Stimulated activated naive CD4-positive, alpha-beta T cell treated with Interleukin-2 at 50 U/mL for 16 hours (primary cell): ENCODE data around the gene KDM2B.

ENCODE experiments used
- DNase-seq: peaks from one replicate; lab custom pipeline; 2025; lab: John Stamatoyannopoulos, UW

The KDM2B gene

GRCh38 chr12:121530600-121531355, 50.0 kb downstream of the KDM2B start:
- peak; percentile 74 for DNase-seq

- no peak for DNase-seq
Measured at GRCh38 chr12:121529184-121529583, 51.6 kb downstream of the KDM2B start.

- no peak for DNase-seq
Measured at GRCh38 chr12:121525411-121525810, 55.4 kb downstream of the KDM2B start.

GRCh38 chr12:121524196-121524916, 56.5 kb downstream of the KDM2B start:
- DNase-seq = no peak

- DNase-seq = no peak
Measured at GRCh38 chr12:121523741-121524140, 57.1 kb downstream of the KDM2B start.

GRCh38 chr12:121522971-121523370, 57.9 kb downstream of the KDM2B start:
- no peak for DNase-seq

- DNase-seq = no peak
Measured at GRCh38 chr12:121520586-121521086, 60.2 kb downstream of the KDM2B start.

GRCh38 chr12:121520119-121520518, 60.7 kb downstream of the KDM2B start:
- no peak for DNase-seq

GRCh38 chr12:121519227-121519626, 61.6 kb downstream of the KDM2B start:
- no peak for DNase-seq

GRCh38 chr12:121518656-121519055, 62.2 kb downstream of the KDM2B start:
- no peak for DNase-seq

GRCh38 chr12:121516437-121517011, 64.3 kb downstream of the KDM2B start:
- DNase-seq = no peak

GRCh38 chr12:121515615-121516014, 65.2 kb downstream of the KDM2B start:
- DNase-seq = no peak

GRCh38 chr12:121514184-121514742, 66.6 kb downstream of the KDM2B start:
- no peak for DNase-seq

- DNase-seq = no peak
Measured at GRCh38 chr12:121513464-121514183, 67.2 kb downstream of the KDM2B start.

GRCh38 chr12:121512561-121512960, 68.3 kb downstream of the KDM2B start:
- no peak for DNase-seq

GRCh38 chr12:121511916-121512315, 68.9 kb downstream of the KDM2B start:
- DNase-seq = no peak

GRCh38 chr12:121509339-121509738, 71.5 kb downstream of the KDM2B start:
- no peak for DNase-seq

GRCh38 chr12:121508533-121508932, 72.3 kb downstream of the KDM2B start:
- no peak for DNase-seq

GRCh38 chr12:121507984-121508383, 72.8 kb downstream of the KDM2B start:
- no peak for DNase-seq

GRCh38 chr12:121507245-121507644, 73.6 kb downstream of the KDM2B start:
- no peak for DNase-seq

GRCh38 chr12:121505513-121505912, 75.3 kb downstream of the KDM2B start:
- no peak for DNase-seq

- DNase-seq = no peak
Measured at GRCh38 chr12:121504505-121504904, 76.3 kb downstream of the KDM2B start.
